A673 (cell line): ENCODE data around the gene TAMALIN.

Experiments
- EZH2 ChIP-seq: fragments of 200-600 bp; sonication (generic); IDR thresholded peaks from 2 replicates; pipeline ENCODE4 v1.6.1; 2017; ENCODE audit warnings: borderline replicate concordance, low read depth, mild to moderate bottlenecking, mixed read lengths, antibody characterized with exemption, low read length; ENCODE audit not compliant: poor library complexity, severe bottlenecking
- TF ChIP-seq, protein P1 (sequence below): fragments of 300-800, 200-600 bp; sonication (generic); conservative IDR thresholded peaks from 2 replicates; pipeline ENCODE4 v1.5.1; 2017; ENCODE audit warnings: low read depth, mild to moderate bottlenecking, antibody characterized with exemption, low read length, moderate library complexity, mixed read lengths

GRCh38 chr12:51980809-51981127 is 26.0 kb upstream of the TAMALIN start:
- TF ChIP-seq, protein P1, sequence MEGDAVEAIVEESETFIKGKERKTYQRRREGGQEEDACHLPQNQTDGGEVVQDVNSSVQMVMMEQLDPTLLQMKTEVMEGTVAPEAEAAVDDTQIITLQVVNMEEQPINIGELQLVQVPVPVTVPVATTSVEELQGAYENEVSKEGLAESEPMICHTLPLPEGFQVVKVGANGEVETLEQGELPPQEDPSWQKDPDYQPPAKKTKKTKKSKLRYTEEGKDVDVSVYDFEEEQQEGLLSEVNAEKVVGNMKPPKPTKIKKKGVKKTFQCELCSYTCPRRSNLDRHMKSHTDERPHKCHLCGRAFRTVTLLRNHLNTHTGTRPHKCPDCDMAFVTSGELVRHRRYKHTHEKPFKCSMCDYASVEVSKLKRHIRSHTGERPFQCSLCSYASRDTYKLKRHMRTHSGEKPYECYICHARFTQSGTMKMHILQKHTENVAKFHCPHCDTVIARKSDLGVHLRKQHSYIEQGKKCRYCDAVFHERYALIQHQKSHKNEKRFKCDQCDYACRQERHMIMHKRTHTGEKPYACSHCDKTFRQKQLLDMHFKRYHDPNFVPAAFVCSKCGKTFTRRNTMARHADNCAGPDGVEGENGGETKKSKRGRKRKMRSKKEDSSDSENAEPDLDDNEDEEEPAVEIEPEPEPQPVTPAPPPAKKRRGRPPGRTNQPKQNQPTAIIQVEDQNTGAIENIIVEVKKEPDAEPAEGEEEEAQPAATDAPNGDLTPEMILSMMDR: no peak
- TF ChIP-seq EZH2: no peak
